DMS114 treated with DMSO at 0.1 percent for 48 hours (cell line): ENCODE measurements around the gene PCDHA11.
"Not testable (repeated sequence)": the region's sequence is repeated elsewhere in the genome, so short reads cannot be mapped to it uniquely, and the experiment has no call there.

Experiments used
- DNase-seq: peaks from one replicate; lab custom pipeline; 2025; ENCODE audit not compliant: unreplicated experiment; lab: John Stamatoyannopoulos, UW

Gene PCDHA11

GRCh38 chr5:140868721-140869554, at the start of gene PCDHA11:
Gene PCDHA11, plus strand, starts transcription at chr5:140868957. Its CDS starts 147 bp downstream, at chr5:140869104.
- peak; percentile 85 for DNase-seq

- no peak for DNase-seq
Measured at GRCh38 chr5:140821375-140822280, 47.1 kb upstream of the PCDHA11 start, which contains the start of gene PCDHA5. Gene PCDHA5, plus strand, starts transcription at chr5:140821613.

- DNase-seq, result no peak
Measured at GRCh38 chr5:140822281-140822629, 46.5 kb upstream of the PCDHA11 start.

- not testable (repeated sequence) for DNase-seq
Measured at GRCh38 chr5:140822969-140823368, 45.8 kb upstream of the PCDHA11 start.

GRCh38 chr5:140823475-140823874, 45.3 kb upstream of the PCDHA11 start:
- no peak for DNase-seq

GRCh38 chr5:140827704-140828361, 40.9 kb upstream of the PCDHA11 start, which contains the start of gene PCDHA6:
Gene PCDHA6, plus strand, starts transcription at chr5:140827960. Its CDS starts 132 bp downstream, at chr5:140828092.
- no peak for DNase-seq

GRCh38 chr5:140828362-140828737, 40.4 kb upstream of the PCDHA11 start:
- no peak for DNase-seq

- DNase-seq, result not testable (repeated sequence)
Measured at GRCh38 chr5:140829511-140830501, 39.0 kb upstream of the PCDHA11 start.

- DNase-seq, result no peak
Measured at GRCh38 chr5:140833993-140834392, 34.8 kb upstream of the PCDHA11 start, which contains the start of gene PCDHA7. Gene PCDHA7, plus strand, starts transcription at chr5:140834269. Its CDS starts 115 bp downstream, at chr5:140834384.

- DNase-seq, result not testable (repeated sequence)
Measured at GRCh38 chr5:140834439-140835008, 34.2 kb upstream of the PCDHA11 start.

GRCh38 chr5:140835622-140836510, 32.9 kb upstream of the PCDHA11 start:
- no peak for DNase-seq

GRCh38 chr5:140840978-140841962, 27.5 kb upstream of the PCDHA11 start, which contains the start of gene PCDHA8:
Gene PCDHA8, plus strand, starts transcription at chr5:140841187. Its CDS starts 135 bp downstream, at chr5:140841322.
- no peak for DNase-seq

GRCh38 chr5:140842798-140843733, 25.7 kb upstream of the PCDHA11 start:
- no peak for DNase-seq

GRCh38 chr5:140848139-140849102, 20.3 kb upstream of the PCDHA11 start, which contains the start of gene PCDHA9:
Gene PCDHA9, plus strand, starts transcription at chr5:140848382. Its CDS starts 114 bp downstream, at chr5:140848496.
- DNase-seq, result not testable (repeated sequence)
